Suppressor macrophage (primary cell): ENCODE measurements around the gene CHAD.
"Not testable (repeated sequence)": the region's sequence is repeated elsewhere in the genome, so short reads cannot be mapped to it uniquely, and the experiment has no call there.

ENCODE experiments used
- DNase-seq, 4 experiments: peaks; one replicate each; pipeline ENCODE4 v3.0.0-alpha.2; 2020 to 2022

Gene CHAD

DNA sequence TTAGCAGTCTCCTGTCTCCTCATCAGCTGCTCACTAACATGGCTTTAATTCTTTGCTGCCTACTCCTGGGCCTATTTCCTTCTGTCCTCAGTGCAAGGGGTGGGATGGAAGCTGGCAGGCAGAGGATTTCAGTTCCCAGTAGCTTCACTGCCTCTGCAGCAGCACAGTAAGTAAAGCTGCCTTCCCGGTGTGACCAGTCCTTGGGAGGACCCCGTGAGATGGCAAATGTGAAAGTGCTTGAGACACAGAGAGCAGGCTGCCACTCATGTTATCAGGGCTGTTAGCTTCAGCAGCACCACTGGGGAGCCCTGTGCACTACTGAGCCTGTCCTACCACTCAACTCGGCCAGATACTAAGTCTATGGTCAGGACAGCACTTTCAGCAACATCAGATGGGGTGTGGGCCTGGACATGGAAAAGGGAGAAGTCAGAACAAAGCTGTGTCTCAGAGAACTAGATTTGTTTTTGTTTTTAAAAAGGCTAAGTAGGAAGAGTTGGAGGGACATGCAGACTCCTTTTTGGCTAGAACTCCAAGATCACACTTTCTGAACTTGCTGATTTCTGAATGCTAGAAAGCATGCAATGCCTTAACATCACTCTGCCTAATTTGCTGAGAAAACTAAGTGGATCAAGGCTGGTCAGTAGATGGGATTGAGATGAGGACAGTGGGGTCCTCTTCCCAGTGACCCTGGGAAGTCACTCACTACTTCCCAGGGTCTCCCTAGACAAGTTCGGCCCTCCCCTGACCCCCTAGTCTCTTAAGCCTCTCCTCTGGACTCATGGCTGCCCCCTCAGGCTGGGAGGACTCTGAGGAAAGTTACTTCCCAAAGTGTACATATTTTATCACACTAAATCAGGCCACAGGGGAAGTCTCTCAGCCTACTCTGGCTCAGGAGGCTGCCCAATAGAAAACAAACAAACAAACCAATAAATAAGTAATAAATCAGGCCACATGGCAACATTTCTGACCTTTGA is 41.6 kb downstream of the CHAD start:
- peak; percentile 54 to 79 (median 62) for DNase-seq

DNA sequence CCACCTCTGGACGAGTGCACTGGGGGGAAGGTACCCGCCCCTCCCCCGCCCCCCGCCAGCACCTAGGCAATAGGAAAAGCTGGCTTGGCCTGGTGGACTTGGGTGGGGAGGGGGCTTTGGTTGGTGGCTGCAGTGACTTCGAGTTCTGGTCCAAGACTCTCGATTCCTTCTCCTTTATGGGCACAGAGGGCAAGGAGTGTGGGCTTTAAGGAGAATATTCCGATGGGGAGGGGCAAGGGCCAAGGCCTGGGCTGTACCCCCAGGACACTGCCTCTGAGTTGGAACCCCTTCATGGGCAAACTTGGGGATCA is 42.3 kb downstream of the CHAD start:
- no peak for DNase-seq

DNA sequence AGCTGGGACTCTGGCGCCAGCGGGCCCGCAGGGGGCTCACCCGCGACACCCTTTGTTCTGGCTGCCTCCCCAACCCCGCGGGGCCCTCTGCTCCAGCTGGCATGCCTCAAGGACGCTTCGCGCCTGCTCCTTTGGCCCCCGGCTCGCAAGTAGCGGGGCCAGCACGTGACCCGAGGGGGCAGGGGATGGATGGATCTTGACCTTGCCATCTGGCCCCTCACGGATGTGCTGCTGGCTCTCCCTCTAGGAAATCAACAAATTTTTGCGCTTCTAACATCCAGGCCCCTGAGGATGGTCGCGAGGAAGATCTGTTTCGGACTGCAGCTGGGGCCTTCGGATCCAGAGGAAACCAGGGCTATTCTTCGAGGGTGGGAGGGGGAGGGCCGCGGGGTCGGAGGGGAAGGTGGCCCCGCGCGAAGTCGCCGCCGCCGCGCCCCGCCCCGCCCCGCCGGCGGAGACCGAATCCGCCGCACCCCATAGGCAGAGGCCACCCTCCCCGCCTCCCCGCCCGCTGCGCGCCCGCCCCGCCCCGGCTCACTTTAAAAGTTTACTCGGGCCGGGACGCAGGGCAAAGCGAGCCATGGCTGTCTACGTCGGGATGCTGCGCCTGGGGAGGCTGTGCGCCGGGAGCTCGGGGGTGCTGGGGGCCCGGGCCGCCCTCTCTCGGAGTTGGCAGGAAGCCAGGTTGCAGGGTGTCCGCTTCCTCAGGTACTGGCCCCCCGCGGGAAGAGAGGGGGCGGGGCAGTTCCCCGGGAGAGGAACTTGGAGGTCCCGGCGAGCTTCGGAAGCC is 42.8 kb downstream of the CHAD start, which contains the start of gene ACSF2:
Gene ACSF2 (plus strand): TSS at position 537 of the 790 bp plus-strand sequence. CDS start 44 bp downstream, at position 581.
- DNase-seq = peak; percentile 64 to 87 (median 76)

DNA sequence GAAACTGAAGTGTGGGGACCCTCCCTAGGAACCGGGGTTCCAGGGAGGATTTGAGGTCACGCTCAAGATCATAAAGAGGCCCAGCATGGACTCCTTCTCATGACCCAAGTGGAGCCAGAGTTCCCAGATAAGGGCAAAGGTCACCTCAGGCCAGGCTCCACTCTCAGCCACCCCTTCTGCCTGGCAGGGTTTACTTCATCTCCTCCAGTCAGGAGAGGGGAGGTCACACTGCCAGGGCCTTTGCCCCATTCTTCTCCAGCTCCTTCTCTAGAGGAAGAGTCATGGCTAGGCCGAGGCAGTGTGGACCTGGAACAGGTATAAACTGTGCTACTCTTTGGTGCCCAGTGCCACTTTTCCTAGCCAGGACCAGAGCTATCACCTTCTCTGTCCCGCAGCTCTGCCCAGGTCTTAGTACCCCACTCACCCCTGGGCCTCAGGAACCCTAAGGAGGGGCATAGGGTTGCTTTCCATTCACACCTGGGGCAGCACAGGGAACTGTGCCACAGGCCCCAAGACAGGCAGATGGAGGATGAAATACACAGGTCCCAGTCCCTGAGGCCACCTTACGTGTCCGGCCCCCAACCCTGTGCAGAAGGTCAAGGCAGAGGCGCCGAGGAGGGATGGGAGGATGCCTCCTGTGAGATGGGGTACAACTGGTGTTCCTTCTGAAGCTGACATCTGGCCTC is 43.5 kb downstream of the CHAD start:
- peak; percentile 35 to 67 (median 49) for DNase-seq

DNA sequence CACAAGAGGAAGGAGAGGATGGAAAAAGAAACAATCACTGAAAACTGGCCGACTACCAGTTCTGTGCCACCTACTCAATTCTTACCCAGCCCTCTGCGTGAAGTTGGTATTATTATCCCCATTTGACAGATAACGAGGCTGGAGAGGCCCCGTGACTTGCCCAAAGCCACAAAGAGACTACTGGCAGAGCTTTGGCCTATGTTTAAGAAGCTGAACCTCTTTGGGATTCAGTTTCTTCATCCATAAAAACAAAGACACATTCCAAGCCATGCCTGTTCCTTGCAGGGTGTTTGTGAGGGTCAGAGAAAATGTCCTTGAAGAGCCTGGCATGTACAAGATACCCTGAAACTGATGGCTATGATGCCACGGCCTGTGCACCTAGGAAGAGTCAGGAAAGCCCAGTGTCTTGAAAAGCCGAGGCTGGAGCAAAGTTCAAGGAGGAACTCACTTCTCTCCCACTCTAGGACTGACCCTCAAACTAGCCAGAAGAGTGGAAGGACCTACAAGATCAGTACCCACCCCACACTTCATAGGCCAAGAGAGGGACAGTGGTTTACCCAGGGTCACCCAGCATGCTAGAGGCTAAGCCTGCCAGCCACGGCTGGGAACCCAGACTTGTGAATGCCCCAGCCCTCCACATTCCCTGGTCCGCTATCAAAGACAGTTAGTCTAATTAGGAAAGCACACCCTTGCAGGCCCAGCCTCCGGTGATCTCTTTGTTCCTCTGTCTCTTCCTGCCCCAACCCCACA is 44.3 kb downstream of the CHAD start:
- DNase-seq = peak in 2 of 4 experiments; percentile 5

DNA sequence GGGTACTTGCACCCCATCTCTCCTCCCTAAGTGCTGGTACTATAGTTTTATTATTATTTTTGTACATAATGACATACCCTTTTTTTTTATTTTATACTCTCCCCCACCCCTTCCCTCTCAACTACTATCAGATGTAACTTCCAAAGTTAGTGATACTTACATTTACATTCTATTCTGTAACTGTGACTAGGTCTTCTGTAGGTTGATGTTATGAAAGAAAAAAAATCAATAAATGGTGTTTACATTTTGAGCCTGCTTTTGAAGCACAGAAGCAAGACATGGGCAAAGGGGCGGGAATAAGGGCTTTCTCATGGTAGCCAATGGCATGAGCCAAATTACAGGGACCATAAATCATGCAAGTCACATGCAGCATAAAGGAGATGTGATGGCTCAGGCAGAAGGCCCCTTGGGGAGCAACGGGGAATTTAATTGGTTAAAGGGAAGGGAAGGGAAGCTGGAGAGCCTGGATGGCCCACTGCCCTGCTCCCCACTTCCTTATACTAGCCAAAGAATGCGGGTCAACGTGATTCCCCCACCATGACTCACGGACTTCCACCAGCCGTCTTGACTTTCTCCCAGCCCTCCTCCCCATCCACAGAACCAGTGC is 45.0 kb downstream of the CHAD start:
- peak; percentile 82 to 93 (median 86) for DNase-seq

DNA sequence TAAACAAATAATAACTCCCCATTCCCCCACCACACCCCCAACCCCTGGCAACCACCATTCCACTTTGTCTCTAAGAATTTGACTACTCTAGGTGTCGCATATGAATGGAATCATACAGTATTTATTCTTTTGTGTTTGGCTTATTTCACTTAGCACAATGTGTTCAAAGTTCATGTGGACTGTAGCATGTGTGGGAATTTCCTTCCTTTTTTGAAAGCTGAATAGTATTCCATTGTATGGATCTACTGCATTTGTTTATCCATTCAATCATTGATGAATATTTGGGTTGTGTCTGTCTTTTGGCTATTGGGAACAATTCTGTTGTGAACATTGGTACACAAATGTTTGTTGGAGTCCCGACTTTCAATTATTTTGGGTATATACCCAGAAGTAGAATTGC is 45.9 kb downstream of the CHAD start:
- peak in 1 of 4 experiments; percentile 21 for DNase-seq

DNA sequence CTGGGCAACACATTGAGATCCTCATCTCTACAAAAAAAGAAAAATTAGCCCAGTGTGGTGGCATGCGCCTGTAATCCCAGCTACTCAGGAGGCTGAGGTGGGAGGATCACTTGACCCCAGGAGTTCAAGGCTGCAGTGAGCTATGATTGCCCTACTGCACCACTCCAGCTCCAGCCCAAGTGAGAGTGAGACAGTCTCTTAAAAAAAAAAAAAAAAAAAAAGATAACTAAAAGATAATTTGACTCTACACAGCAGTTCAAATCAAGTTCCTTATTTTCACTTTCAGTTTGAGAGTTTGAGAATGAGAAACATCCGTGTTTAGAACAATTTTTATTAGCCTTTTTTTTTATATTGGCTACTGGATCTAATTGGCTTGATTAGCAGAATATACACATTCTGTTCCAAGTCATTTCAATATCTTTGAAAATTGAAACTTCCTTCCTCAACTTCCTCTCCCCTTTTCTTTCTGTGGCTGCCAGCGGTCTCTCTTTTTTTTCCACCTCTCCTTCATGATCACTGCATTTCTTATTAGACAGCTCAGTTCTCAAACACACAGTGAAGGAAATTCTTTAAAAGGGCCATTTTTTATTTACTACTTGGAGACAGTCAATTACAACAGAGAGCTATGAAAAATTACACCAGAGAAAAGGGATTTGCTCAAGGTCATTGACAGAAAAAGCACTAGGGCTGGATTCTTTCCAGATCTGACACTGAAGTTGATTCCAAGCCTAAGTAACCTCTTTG is 47.2 kb downstream of the CHAD start:
- peak in 2 of 4 experiments; percentile 54 to 62 for DNase-seq

DNA sequence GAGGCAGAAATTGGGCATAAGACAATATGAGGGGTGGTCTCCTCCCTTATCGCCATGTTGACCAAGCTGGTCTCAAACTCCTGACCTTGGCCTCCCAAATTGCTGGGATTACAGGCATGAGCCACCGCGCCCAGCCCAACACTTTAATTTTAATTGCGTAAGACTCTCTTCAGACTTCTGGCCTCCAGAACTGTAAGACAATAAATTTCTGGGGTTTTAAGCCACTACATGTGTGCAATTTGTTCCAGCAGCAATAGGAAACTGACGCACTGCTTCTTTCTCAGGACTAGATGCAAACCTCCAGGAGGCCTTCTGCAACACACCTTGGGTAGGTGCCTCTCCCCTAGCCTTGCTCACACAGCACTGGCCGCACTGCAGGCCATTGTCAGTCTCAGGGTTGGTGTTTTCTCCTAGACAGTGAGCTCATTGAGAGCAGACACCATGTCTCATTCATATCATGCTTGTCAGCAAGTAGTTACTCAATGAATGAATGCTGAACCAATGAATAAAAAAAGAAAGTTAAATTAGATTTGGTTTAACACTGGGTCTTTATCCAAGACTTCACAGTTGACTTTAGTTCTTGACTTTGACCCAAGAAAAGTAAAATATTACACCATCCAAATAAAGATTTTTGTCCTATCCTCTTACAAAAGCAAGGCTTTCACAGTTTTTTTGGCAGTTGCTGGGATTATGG is 48.1 kb downstream of the CHAD start:
- DNase-seq = peak in 1 of 4 experiments; percentile 4

DNA sequence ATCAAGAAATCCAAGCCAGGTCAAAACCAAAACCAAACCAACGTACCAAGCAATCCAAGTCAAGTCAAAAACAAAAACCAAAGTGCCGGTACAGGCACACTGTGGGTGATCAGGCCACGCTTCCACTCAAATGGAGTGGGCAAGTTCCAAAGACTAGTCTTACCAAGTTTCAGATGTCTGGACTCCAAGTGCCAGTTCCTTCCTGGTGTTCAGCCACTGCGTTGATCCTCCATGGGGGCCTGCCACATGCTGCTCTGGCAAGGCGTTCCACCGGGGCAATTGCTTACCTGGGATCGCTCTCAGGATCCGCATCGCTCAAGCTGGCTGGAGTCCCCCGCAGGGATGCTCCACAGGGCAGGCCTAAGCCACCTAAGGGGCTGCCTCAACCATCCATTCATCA is 49.1 kb downstream of the CHAD start:
- DNase-seq = not testable (repeated sequence)

DNA sequence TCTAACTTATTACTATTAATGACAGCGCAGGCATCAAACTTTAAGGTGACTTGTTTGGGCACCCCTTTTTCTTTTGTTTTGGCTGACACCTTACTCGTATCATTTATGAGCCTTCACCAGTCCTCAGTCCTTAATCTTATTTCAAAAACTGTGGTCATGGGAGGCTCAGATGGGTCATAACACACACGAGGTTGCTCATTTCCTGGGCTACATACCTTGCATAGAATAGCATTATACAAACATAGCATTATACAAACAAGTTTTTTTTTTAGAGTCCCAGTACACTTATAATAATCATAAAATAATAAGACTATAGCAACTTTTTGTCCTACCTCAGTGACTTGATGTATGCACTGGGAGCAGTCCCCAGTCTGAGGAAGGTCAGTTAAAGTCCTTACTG is 53.9 kb downstream of the CHAD start:
- no peak for DNase-seq
